ENCODE measurements around the gene TMEM81. TPM values are rescaled to one million over a fixed set of nuclear protein-coding genes. Genes with fewer than 3 reads are reported as not detected.

TMEM81 gene
- total RNA-seq, 1 donor from 2014 or later: 2.9 TPM

GRCh38 chr1:205077158-205077933, 6.9 kb downstream of the TMEM81 start:
- intact Hi-C loops (cut with micrococcal nuclease): no loop called here

- intact Hi-C loops (cut with micrococcal nuclease): no loop called here
These were observed 8.0 kb downstream of the TMEM81 start for GRCh38 chr1:205076245-205076761.

- intact Hi-C loops (cut with micrococcal nuclease): no loop called here
These were observed 8.6 kb downstream of the TMEM81 start for GRCh38 chr1:205075642-205076155.

GRCh38 chr1:205074513-205074912, 9.7 kb downstream of the TMEM81 start:
- intact Hi-C loops (cut with micrococcal nuclease): no loop called here

- intact Hi-C loops (cut with micrococcal nuclease): no loop called here
These were observed 10.2 kb downstream of the TMEM81 start for GRCh38 chr1:205074084-205074483.

- intact Hi-C loops (cut with micrococcal nuclease): no loop called here
These were observed 10.7 kb downstream of the TMEM81 start for GRCh38 chr1:205073511-205073910.

- intact Hi-C loops (cut with micrococcal nuclease): no loop called here
These were observed 11.4 kb downstream of the TMEM81 start for GRCh38 chr1:205072881-205073280.

- intact Hi-C loops (cut with micrococcal nuclease): no loop called here
These were observed 12.0 kb downstream of the TMEM81 start for GRCh38 chr1:205072286-205072685.

GRCh38 chr1:205071801-205072200, 12.5 kb downstream of the TMEM81 start:
- intact Hi-C loops (cut with micrococcal nuclease): no loop called here

GRCh38 chr1:205071028-205071409, 13.2 kb downstream of the TMEM81 start:
- intact Hi-C loops (cut with micrococcal nuclease): no loop called here

- intact Hi-C loops (cut with micrococcal nuclease): no loop called here
These were observed 14.7 kb downstream of the TMEM81 start for GRCh38 chr1:205069371-205070125.

- intact Hi-C loops (cut with micrococcal nuclease): no loop called here
These were observed 15.7 kb downstream of the TMEM81 start for GRCh38 chr1:205068457-205069040.

GRCh38 chr1:205068001-205068400, 16.3 kb downstream of the TMEM81 start:
- intact Hi-C loops (cut with micrococcal nuclease): no loop called here

- intact Hi-C loops (cut with micrococcal nuclease): no loop called here
These were observed 17.2 kb downstream of the TMEM81 start for GRCh38 chr1:205067031-205067430.

GRCh38 chr1:205066141-205066818, 18.0 kb downstream of the TMEM81 start:
- intact Hi-C loops (cut with micrococcal nuclease): no loop called here

GRCh38 chr1:205065666-205066065, 18.6 kb downstream of the TMEM81 start:
- intact Hi-C loops (cut with micrococcal nuclease): no loop called here

GRCh38 chr1:205064741-205065316, 19.4 kb downstream of the TMEM81 start:
- intact Hi-C loops (cut with micrococcal nuclease): loop anchor here (5.0 kb wide), 1 partner anchor 192 kb away; no protein-coding TSS in a partner anchor

- intact Hi-C loops (cut with micrococcal nuclease): loop anchor here (5.0 kb wide), 1 partner anchor 193 kb away; no protein-coding TSS in a partner anchor
These were observed 20.0 kb downstream of the TMEM81 start for GRCh38 chr1:205064301-205064700.

- intact Hi-C loops (cut with micrococcal nuclease): loop anchor here (5.0 kb wide), 1 partner anchor 194 kb away; no protein-coding TSS in a partner anchor
These were observed 21.4 kb downstream of the TMEM81 start for GRCh38 chr1:205062895-205063294.

- intact Hi-C loops (cut with micrococcal nuclease): loop anchor here (5.0 kb wide), 1 partner anchor 195 kb away; no protein-coding TSS in a partner anchor
These were observed 21.9 kb downstream of the TMEM81 start for GRCh38 chr1:205062319-205062718.
